ENCODE results near the gene TMEM184C.

GRCh38 chr4:147655639-147656038, 38.4 kb downstream of the TMEM184C start:
- TF ChIP-seq ZNF274 (IDR thresholded peaks at IDR 0.05; ENCODE audit: low read depth, low read length) (no peak), EGR1 (IDR thresholded peaks at IDR 0.05; ENCODE audit: low read depth) (no peak), YY1 (IDR thresholded peaks at IDR 0.05; ENCODE audit: extremely low read depth, insufficient replicate concordance, low read depth, low read length) (no peak), CTCF (IDR thresholded peaks at IDR 0.05 in 2 of 3, conservative IDR thresholded peaks at IDR 0.05 in 1 of 3; ENCODE audit: borderline replicate concordance in 1 of 3, insufficient read depth in 1 of 3, low read depth in 2 of 3, low read length in 2 of 3) (no peak), POLR2A (IDR thresholded peaks at IDR 0.05; ENCODE audit: borderline replicate concordance, extremely low read depth, insufficient read depth, insufficient read length) (no peak), SIN3A (IDR thresholded peaks at IDR 0.05; ENCODE audit: low read depth) (no peak), EZH2 (IDR thresholded peaks at IDR 0.05) (no peak), REST (IDR thresholded peaks at IDR 0.05; ENCODE audit: low read depth) (no peak), POLR2AphosphoS5 (IDR thresholded peaks at IDR 0.05; ENCODE audit: low read depth, low read length) (no peak), ZFX (IDR thresholded peaks at IDR 0.05) (no peak), ATF3 (IDR thresholded peaks at IDR 0.05) (no peak), EZH2phosphoT487 (IDR thresholded peaks at IDR 0.05; ENCODE audit: borderline replicate concordance) (no peak), JUND (IDR thresholded peaks at IDR 0.05) (no peak)
